Measurements from ENCODE around the gene DUSP5. TPM values are rescaled to one million over a fixed set of nuclear protein-coding genes. Genes with fewer than 3 reads are reported as not detected.

Gene DUSP5
- total RNA-seq, 1 experiment from 2014 or later = 106 TPM

GRCh38 chr10:110498087-110498981 lies 627 bp downstream of the DUSP5 start:
- H3K4me3 Mint-ChIP-seq (ENCODE audit: unreplicated experiment) = peak overlapping the region; percentile 82
- peak; percentile 52 for DNase-seq (ENCODE audit: unreplicated experiment)
- H3K36me3 Mint-ChIP-seq (ENCODE audit: insufficient read depth, unreplicated experiment) = no peaks in the 10 kb centered on the region
- intact Hi-C loops (cut with micrococcal nuclease) = no loop called here
- POLR2A ChIA-PET = interaction anchor here (0.7 to 9.2 kb wide), 22 partner anchors 13 to 589 kb away, joined by 3 to 108 read pairs (median 6); partner anchors contain the start of gene SMNDC1
- no peak for TF ChIP-seq CTCF (IDR thresholded peaks at IDR 0.05; ENCODE audit: unreplicated experiment)
- H3K4me1 Mint-ChIP-seq (ENCODE audit: insufficient read depth, unreplicated experiment) = peaks cover 66% of the 10 kb centered on the region
- no TSS peak for BruUV-seq (replicated peaks)
- peak overlapping the region; percentile 94 for H3K27ac Mint-ChIP-seq (ENCODE audit: low read depth, unreplicated experiment)
- CTCF ChIA-PET = interaction anchor here (0.5 to 5.8 kb wide), 40 partner anchors 8 to 192 kb away, joined by 3 to 64 read pairs (median 4); partner anchors contain the start of gene SMNDC1
- no peaks in the 10 kb centered on the region for H3K9me3 Mint-ChIP-seq (ENCODE audit: unreplicated experiment)
- H3K27me3 Mint-ChIP-seq (ENCODE audit: insufficient read depth, unreplicated experiment) = no peaks in the 10 kb centered on the region

DNA sequence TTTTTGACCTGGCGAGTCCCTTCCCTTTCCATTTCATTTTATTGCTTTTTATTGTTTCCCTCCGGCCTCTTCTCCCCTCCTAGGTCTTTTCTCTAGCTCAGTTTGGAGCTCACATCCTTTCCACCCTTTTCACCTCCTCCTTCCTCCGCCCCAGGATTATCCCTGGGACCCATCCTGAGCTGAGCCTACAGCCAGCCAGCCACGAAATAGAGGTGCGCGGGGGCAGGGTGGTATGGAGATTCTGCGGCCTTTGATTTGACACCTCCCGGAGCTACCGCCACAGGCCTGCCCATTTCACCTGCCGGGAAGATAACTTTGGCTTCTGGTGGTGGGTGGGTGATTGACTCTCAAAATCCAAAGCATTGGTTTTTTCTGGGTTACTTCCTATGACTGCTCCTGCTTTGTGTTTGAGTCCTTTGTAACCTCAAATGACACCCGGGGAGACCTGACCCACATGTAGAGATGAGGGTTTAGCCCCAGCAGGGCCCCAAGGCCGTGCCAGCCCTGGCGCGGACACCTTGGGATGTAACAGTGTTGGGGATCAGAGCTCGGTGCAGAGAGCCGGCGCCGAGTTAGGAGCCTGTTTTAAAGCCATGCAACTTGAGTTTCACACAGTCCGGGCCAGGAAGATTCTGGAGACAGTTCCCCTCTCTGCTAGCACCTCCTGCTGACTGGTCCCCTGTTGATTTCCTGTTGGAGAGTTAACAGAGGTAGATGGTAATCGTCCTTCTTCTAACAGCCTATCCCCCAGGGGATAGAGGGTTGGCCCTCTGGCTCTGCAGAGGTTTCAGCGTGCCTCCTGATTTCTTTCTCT lies 1.5 kb downstream of the DUSP5 start:
- no peaks in the 10 kb centered on the region for H3K9me3 Mint-ChIP-seq (ENCODE audit: unreplicated experiment)
- ChIA-PET POLR2A (interaction anchor here (0.6 to 9.2 kb wide), 28 partner anchors 12 to 590 kb away, joined by 3 to 108 read pairs (median 4); partner anchors contain the start of genes SMC3 and SMNDC1), CTCF (interaction anchor here (0.5 to 5.8 kb wide), 44 partner anchors 8 to 197 kb away, joined by 3 to 64 read pairs (median 4); partner anchors contain the start of gene SMNDC1)
- H3K27ac Mint-ChIP-seq (ENCODE audit: low read depth, unreplicated experiment) = peak overlapping the region; percentile 94
- no peaks in the 10 kb centered on the region for H3K27me3 Mint-ChIP-seq (ENCODE audit: insufficient read depth, unreplicated experiment)
- DNase-seq (ENCODE audit: unreplicated experiment) = peak; percentile 87
- peaks cover 69% of the 10 kb centered on the region for H3K4me1 Mint-ChIP-seq (ENCODE audit: insufficient read depth, unreplicated experiment)
- peak overlapping the region; percentile 82 for H3K4me3 Mint-ChIP-seq (ENCODE audit: unreplicated experiment)
- BruUV-seq (replicated peaks) = TSS peak; percentile 31
- no peaks in the 10 kb centered on the region for H3K36me3 Mint-ChIP-seq (ENCODE audit: insufficient read depth, unreplicated experiment)
- peak; percentile 43 for TF ChIP-seq CTCF (IDR thresholded peaks at IDR 0.05; ENCODE audit: unreplicated experiment)
- intact Hi-C loops (cut with micrococcal nuclease) = loop anchor here (1.0 kb wide), 4 partner anchors 48 to 193 kb away; no protein-coding TSS in a partner anchor

DNA sequence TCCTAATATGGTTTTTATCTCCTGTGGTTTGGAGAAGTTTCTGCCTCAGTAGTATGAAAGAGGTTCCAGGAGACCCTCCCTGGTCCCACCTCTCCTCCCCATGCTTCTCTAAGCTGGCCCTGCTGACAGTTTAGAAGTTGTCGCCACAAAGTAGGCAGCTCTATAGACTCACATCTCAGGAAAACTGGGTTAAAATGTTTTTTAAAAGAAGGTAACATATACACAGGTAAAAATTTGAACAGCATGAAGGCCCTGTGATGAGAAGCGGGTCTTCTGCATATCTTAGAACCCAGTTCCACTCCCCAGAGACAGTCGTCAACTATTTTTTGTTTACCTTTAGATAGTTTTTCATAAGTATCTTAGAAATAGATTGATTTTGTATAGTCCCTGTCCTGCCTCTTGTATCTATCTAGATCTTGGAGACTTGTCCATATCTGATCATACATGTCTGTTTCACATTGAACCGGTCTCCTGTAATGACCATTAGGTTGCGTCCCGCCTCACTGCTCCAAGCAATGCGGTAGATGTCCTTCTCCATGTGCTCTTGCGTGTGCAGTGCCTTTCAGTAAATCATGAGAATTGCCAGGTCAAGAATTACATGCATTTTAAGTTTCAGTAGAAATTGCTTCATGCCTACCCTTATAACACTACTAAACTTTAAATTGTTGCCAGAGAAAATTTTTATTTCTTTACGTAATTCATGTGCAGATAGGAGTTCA lies 2.2 kb downstream of the DUSP5 start:
- Mint-ChIP-seq H3K36me3 (ENCODE audit: insufficient read depth, unreplicated experiment) (no peaks in the 10 kb centered on the region), H3K4me1 (ENCODE audit: insufficient read depth, unreplicated experiment) (peaks cover 73% of the 10 kb centered on the region), H3K9me3 (ENCODE audit: unreplicated experiment) (no peaks in the 10 kb centered on the region), H3K4me3 (ENCODE audit: unreplicated experiment) (peak overlapping the region; percentile 82), H3K27ac (ENCODE audit: low read depth, unreplicated experiment) (peak overlapping the region; percentile 94), H3K27me3 (ENCODE audit: insufficient read depth, unreplicated experiment) (no peaks in the 10 kb centered on the region)
- peak; percentile 40 for DNase-seq (ENCODE audit: unreplicated experiment)
- TF ChIP-seq CTCF (IDR thresholded peaks at IDR 0.05; ENCODE audit: unreplicated experiment) = no peak
- ChIA-PET CTCF (interaction anchor here (0.8 to 5.8 kb wide), 20 partner anchors 13 to 193 kb away, joined by 3 to 64 read pairs (median 7); partner anchors contain the start of gene SMNDC1), POLR2A (interaction anchor here (0.6 to 9.2 kb wide), 19 partner anchors 12 to 289 kb away, joined by 3 to 108 read pairs (median 6); partner anchors contain the start of genes SMC3 and SMNDC1)
- intact Hi-C loops (cut with micrococcal nuclease) = loop anchor here (1.0 to 10.0 kb wide), 5 partner anchors 47 to 194 kb away; no protein-coding TSS in a partner anchor
- no TSS peak for BruUV-seq (replicated peaks)
